Measurements from ENCODE around the gene FES. TPM values are rescaled to one million over a fixed set of nuclear protein-coding genes. Genes with fewer than 3 reads are reported as not detected.

FES gene
- total and polyA plus RNA-seq, 12 donors, result 8.6 to 27.7 (median 12.9) TPM

GRCh38 chr15:90871716-90872485 is 12.4 kb upstream of the FES start:
- WGBS, 2 donors, result 1% methylated on average over 63 to 77 of the region's 77 CpGs
- ATAC-seq, result peak in 4 of 8 donors; percentile 9 to 22 (median 12)
- H3K36me3 ChIP-seq, result peaks cover 0 to 22% (median 13%) of the 10 kb centered on the region in 9 donors
- H3K27ac ChIP-seq, result peak overlapping the region; percentile 90 to 100 (median 98)
- intact Hi-C loops (cut with DNase I), result loop anchor here in 5 of 10 donors (2.0 to 5.0 kb wide), 3 partner anchors 13 to 155 kb away; partner anchors contain the start of genes BLM (in 4 of the 5) and FES (in 1 of the 5)
- peaks cover 20 to 61% (median 52%) of the 10 kb centered on the region in 9 donors for H3K4me1 ChIP-seq
- peak in 1 of 2 donors; percentile 48 for DNase-seq
- no peak for TF ChIP-seq CTCF (IDR thresholded peaks at IDR 0.05)
- peak overlapping the region; percentile 65 to 95 (median 80) for H3K4me3 ChIP-seq
- no peaks in the 10 kb centered on the region for H3K27me3 ChIP-seq
- H3K9me3 ChIP-seq, result no peaks in the 10 kb centered on the region

- Histone ChIP-seq H3K27me3 (no peaks in the 10 kb centered on the region), H3K4me3 (peak overlapping the region; percentile 65 to 95 (median 80)), H3K9me3 (no peaks in the 10 kb centered on the region), H3K36me3 (peaks cover 0 to 29% (median 21%) of the 10 kb centered on the region in 9 donors), H3K27ac (peak overlapping the region; percentile 90 to 100 (median 98)), H3K4me1 (peaks cover 20 to 61% (median 52%) of the 10 kb centered on the region in 9 donors)
- intact Hi-C loops (cut with DNase I), result loop anchor here in 3 of 10 donors (5.0 kb wide), 1 partner anchor 155 kb away; the partner anchor contains the start of gene BLM (in 3 of the 3)
- ATAC-seq (peak in 5 of 8 donors; percentile 6 to 16 (median 13)), DNase-seq (no peak)
- 23 to 44% methylated on average over 12 of the region's 12 CpGs for WGBS, 2 donors
- TF ChIP-seq CTCF (IDR thresholded peaks at IDR 0.05), result no peak
These were observed 11.7 kb upstream of the FES start for GRCh38 chr15:90872486-90873184.

- peaks cover 20 to 55% (median 47%) of the 10 kb centered on the region in 9 donors for H3K4me1 ChIP-seq
These were observed 10.8 kb upstream of the FES start for GRCh38 chr15:90873488-90873997.

More at GRCh38 chr15:90873488-90873997, 10.8 kb upstream of the FES start:
- intact Hi-C loops (cut with DNase I), result loop anchor here in 3 of 10 donors (5.0 kb wide), 1 partner anchor 156 kb away; the partner anchor contains the start of gene BLM (in 3 of the 3)
- TF ChIP-seq CTCF (IDR thresholded peaks at IDR 0.05), result no peak
- 61 to 73% methylated on average over 6 of the region's 6 CpGs for WGBS, 2 donors
- Histone ChIP-seq H3K4me3 (peak overlapping the region in 7 of 10 donors; percentile 65 to 92 (median 71)), H3K36me3 (peaks cover 0 to 38% (median 30%) of the 10 kb centered on the region in 9 donors), H3K27me3 (no peaks in the 10 kb centered on the region), H3K27ac (peak overlapping the region in 9 of 10 donors; percentile 1 to 100 (median 97)), H3K9me3 (no peaks in the 10 kb centered on the region)
- ATAC-seq (no peak), DNase-seq (no peak)

Data from heart right ventricle (tissue), 16 donors.